Measurements from ENCODE around the gene KCNH1. TPM values are rescaled to one million over a fixed set of nuclear protein-coding genes. Genes with fewer than 3 reads are reported as not detected.

KCNH1 gene
- total RNA-seq, 1 experiment from 2014 or later = 0.17 TPM

DNA sequence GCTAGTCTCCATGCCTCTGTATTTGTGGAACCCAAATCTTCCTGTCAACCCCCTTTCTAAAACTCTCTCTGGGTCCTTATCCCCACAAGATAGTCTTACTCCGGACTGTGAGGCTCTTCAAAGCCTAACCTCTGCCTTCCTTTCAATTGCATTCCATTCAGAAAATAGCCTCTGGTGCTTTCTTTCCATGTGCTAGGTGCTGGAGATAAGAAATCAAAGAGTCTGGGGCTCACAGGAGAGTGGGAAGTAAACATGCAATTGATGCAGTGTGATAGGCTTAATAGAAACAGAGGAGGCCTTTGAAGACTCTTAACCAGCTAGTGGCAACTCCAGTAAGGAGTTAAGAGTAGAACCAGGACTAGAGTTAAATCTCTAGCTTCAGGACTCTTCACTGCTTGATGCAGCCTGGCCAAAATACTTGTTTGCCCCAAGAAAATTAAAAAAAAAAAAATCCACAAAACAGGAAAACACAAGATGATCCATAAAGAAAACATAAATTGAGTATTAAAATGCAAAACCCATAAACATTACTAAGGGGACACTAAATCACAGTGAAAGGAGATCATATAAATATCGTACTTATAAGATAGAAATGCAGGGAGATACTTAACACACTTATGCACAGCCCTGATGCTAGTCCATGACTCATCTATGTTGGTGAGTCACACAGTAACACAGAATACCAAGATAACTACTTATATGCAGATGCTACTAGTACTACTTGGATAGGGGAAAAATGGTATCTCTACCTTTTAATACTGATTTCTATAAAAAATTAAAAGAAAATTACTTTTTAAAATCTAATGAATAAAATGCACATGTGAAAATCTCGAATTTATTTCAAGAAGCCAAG, 341.5 kb downstream of the KCNH1 start (continued):
- TF ChIP-seq, protein P1, sequence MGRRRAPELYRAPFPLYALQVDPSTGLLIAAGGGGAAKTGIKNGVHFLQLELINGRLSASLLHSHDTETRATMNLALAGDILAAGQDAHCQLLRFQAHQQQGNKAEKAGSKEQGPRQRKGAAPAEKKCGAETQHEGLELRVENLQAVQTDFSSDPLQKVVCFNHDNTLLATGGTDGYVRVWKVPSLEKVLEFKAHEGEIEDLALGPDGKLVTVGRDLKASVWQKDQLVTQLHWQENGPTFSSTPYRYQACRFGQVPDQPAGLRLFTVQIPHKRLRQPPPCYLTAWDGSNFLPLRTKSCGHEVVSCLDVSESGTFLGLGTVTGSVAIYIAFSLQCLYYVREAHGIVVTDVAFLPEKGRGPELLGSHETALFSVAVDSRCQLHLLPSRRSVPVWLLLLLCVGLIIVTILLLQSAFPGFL (CRISPR knock-in tag; IDR thresholded peaks at IDR 0.05; ENCODE audit: borderline replicate concordance) = no peak
- TF ChIP-seq ZBTB21 (CRISPR knock-in tag; IDR thresholded peaks at IDR 0.05; ENCODE audit: borderline replicate concordance) = no peak
- no peak for TF ChIP-seq CREB1 (CRISPR knock-in tag; IDR thresholded peaks at IDR 0.05)

GRCh38 chr1:210790196-210790595, 343.8 kb downstream of the KCNH1 start:
- ATAC-seq (no peak), DNase-seq (ENCODE audit: low spot score) (no peak)
- Mint-ChIP-seq H3K27ac (no peak overlapping the region), H3K36me3 (no peaks in the 10 kb centered on the region), H3K9me3 (no peaks in the 10 kb centered on the region), H3K4me1 (no peaks in the 10 kb centered on the region), H3K27me3 (ENCODE audit: low read depth) (no peaks in the 10 kb centered on the region; the same call in 1 of the 2 replicates), H3K4me3 (no peak overlapping the region)
- no peak for TF ChIP-seq RORB (CRISPR knock-in tag; IDR thresholded peaks at IDR 0.05)
- TF ChIP-seq, protein P1 (CRISPR knock-in tag; IDR thresholded peaks at IDR 0.05; ENCODE audit: borderline replicate concordance) = no peak
- no peak for TF ChIP-seq CDX4 (CRISPR knock-in tag; IDR thresholded peaks at IDR 0.05; ENCODE audit: borderline replicate concordance)
- TF ChIP-seq ZSCAN18 (CRISPR knock-in tag; IDR thresholded peaks at IDR 0.05) = no peak
- ChIA-PET CTCF (no interaction called here), POLR2A (no interaction called here)

DNA sequence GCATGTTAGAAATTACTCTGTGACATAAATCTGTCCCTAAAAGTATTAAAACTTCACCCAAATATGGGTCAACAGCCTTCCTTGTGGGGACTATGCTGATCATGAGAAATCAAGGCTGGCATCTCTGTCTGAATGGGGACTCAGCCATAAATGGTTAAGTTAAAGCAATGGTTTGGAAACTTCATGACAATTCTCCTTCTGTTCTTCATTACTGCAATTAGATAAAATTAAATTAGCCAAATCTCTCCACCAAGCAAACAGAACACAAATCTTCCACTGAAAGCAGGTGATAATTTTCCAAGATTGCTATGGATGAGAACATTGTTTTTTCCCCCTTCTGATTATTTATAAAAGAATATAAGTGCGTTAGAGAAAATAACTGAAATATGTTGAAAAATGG, 346.1 kb downstream of the KCNH1 start:
- no peaks in the 10 kb centered on the region; the same call in 1 of the 2 replicates for H3K27me3 Mint-ChIP-seq (ENCODE audit: low read depth)
- ChIA-PET POLR2A (interaction anchor here (0.5 kb wide), 1 partner anchor 398 kb away, joined by 5 read pairs; no protein-coding TSS in a partner anchor), CTCF (no interaction called here)
- H3K4me1 Mint-ChIP-seq = no peaks in the 10 kb centered on the region
- H3K27ac Mint-ChIP-seq = no peak overlapping the region
- H3K36me3 Mint-ChIP-seq = no peaks in the 10 kb centered on the region
- H3K9me3 Mint-ChIP-seq = no peaks in the 10 kb centered on the region
- no peak for ATAC-seq
- TF ChIP-seq FOXJ3 (CRISPR knock-in tag; IDR thresholded peaks at IDR 0.05; ENCODE audit: borderline replicate concordance) (no peak), ELF4 (CRISPR knock-in tag; IDR thresholded peaks at IDR 0.05; ENCODE audit: low read depth) (no peak), SP1 (CRISPR knock-in tag; conservative IDR thresholded peaks at IDR 0.05) (no peak), NR1H2 (CRISPR knock-in tag; IDR thresholded peaks at IDR 0.05) (no peak), PRRX2 (CRISPR knock-in tag; IDR thresholded peaks at IDR 0.05) (no peak), ZNF512 (CRISPR knock-in tag; IDR thresholded peaks at IDR 0.05; ENCODE audit: borderline replicate concordance) (no peak), ZNF317 (CRISPR knock-in tag; IDR thresholded peaks at IDR 0.05; ENCODE audit: borderline replicate concordance, low read depth) (no peak)
- DNase-seq (ENCODE audit: low spot score) = no peak
- H3K4me3 Mint-ChIP-seq = no peak overlapping the region
